ENCODE data around the gene B4GALNT3.

DNA sequence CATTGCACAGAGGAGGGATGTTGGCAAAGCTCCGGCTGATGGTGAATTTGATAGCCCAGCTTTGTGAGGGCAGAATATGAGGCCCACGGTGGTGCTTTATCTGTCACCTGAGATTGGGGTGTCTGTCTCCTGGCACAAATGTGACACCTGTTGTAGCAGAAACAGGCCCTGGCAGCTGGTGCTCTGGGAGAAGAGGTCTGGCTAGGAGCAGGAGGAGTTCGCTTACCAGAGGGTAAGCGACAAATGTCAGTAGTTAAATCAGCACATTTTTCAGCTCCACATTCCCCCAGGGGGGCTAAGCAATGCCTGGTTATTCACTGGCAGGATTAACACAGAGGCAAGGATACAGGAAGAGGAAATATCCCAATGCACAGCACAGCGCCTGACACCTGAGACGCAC, 71.1 kb downstream of the B4GALNT3 start:
- TF ChIP-seq ZMYM3 (CRISPR knock-in tag; IDR thresholded peaks at IDR 0.05), result no peak
- no peak for TF ChIP-seq RBAK (CRISPR knock-in tag; IDR thresholded peaks at IDR 0.05)
- TF ChIP-seq SMARCC2 (IDR thresholded peaks at IDR 0.05), result no peak
- no peak for TF ChIP-seq ZNF530 (CRISPR knock-in tag; IDR thresholded peaks at IDR 0.05; ENCODE audit: low read depth)
- TF ChIP-seq ZNF703 (CRISPR knock-in tag; IDR thresholded peaks at IDR 0.05; ENCODE audit: borderline replicate concordance), result no peak
